ENCODE data around the gene MYO1E. TPM values are rescaled to one million over a fixed set of nuclear protein-coding genes. Genes with fewer than 3 reads are reported as not detected.

MYO1E gene
- total RNA-seq (2022; extraction: Qiagen RNA extraction), result 168 to 269 TPM (median 226 TPM) in 5 replicates

DNA sequence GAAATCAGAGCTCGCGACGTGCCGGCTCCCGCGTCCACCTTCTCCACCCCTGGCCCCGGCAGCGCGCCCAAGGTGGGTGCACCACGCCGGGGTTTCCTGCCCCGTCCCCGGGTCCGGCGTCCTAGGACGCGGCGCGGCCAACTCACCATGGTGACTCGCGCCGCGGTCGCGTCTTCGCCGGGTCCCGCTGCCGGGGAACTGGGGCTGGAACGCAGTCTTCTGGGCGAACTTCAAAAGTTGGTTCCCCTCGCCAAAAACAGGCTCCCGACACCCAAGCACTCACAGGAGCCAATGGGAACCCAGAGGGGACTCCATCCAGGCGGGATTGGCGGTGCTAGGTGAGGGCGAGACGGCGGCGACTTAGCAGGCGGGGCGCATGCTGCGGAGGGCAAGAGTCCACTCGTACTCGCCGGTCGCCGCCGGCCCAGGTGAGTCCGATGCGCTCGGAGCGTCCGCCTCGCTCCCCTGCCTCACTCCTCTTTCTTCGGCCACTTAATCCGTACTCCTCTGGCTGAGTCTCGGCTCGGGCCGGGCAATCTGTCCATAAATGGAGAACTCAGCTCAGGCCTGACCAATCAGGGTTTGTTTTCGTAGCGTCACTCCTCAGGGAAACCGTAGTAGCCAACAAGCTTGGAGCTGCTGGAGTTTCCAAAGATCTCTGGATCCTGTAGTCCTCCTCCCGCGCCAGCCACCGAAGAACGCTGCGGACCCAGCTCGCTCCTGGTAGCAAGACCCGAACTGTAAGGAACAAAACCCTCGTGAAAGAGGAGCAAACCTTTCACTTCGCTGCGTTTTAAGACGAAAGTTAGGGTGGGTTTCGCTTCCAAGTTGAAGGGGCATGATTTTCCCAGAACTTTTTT lies at the start of gene MYO1E:
Gene MYO1E, minus strand, starts transcription at position 520 of the 860 bp plus-strand sequence. Its CDS starts 371 bp downstream, at position 149.

DNA sequence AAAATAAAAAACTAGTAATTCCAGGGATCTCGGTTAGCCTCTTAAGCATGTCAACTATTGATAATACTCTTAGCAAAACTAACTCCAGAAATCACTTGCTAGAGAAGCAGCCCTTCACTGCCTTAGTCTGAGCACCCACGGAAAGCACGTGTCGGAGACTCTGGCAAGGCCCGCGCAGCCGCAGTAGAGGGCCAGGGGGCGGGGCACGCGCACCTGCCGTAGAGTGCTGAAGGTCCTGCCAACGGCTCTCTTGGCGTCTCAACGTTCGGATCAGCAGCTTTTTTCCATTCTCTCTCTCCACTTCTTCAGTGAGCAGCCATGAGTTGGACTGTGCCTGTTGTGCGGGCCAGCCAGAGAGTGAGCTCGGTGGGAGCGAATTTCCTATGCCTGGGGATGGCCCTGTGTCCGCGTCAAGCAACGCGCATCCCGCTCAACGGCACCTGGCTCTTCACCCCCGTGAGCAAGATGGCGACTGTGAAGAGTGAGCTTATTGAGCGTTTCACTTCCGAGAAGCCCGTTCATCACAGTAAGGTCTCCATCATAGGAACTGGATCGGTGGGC lies 166.0 kb downstream of the MYO1E start, which contains the start of gene LDHAL6B:
Gene LDHAL6B, plus strand, starts transcription at position 221 of the 561 bp plus-strand sequence. Its CDS starts 98 bp downstream, at position 319.

DNA sequence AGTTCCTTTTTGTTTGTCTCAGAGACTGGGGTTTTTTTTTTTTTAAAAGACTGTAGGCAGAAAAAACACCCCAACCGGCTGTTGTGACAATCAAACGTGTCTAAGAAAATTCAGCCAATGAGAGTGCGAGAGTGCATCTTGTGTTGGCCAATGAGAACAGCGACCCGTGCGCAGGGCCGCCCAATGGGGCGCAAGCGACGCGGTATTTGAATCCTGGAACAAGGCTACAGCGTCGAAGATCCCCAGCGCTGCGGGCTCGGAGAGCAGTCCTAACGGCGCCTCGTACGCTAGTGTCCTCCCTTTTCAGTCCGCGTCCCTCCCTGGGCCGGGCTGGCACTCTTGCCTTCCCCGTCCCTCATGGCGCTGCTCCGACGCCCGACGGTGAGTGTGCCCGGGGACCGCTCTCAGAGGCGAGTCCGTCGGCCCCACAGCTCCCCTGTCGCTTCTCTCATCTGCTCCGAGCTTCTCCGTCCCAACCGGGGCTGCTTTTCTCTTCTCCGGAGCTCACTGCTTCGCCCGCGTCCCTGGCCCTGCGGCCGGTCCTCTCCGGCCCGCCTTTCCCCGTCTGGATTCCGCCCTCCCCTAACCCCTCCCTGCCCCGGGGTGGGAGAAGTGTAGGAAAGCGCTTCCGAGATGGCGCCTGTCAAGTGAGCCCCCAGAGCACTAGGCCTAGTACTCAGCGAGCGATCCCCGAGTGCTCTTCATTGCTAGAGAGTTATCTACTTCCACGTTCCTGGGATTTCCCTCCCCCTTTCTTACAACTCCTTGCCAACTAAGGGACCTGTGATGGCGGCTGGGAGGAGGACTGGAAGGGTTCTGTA lies 267.5 kb downstream of the MYO1E start, which contains the start of gene CCNB2:
Gene CCNB2, plus strand, starts transcription at position 235 of the 821 bp plus-strand sequence. Its CDS starts 123 bp downstream, at position 358.

Other genes with a start within 250 kb of the MYO1E start
- not detected in 5 replicates for gene LDHAL6B, start 166.0 kb downstream of the MYO1E start, total RNA-seq (2022; extraction: Qiagen RNA extraction)
- 12.1 to 14.6 TPM (median 12.8 TPM) in 5 replicates for gene FAM81A, start 65.3 kb upstream of the MYO1E start, total RNA-seq (2022; extraction: Qiagen RNA extraction)
- 143 to 183 TPM (median 156 TPM) in 5 replicates for gene GCNT3, start 238.9 kb upstream of the MYO1E start, total RNA-seq (2022; extraction: Qiagen RNA extraction)

All from A549 treated with CORT108297 at 1 μM for 4 hours (cell line).